K562 (cell line): ENCODE results near the gene ERC2.

Source experiments
- CHD4 ChIP-seq: fragments of 200-600 bp; sonication (generic); IDR thresholded peaks from 3 replicates; pipeline ENCODE4 v1.6.1; 2012; ENCODE audit warnings: low read depth, mild to moderate bottlenecking, mixed read lengths, low read length, inconsistent platforms; ENCODE audit not compliant: insufficient read depth, insufficient replicate concordance, poor library complexity, severe bottlenecking
- EP300 ChIP-seq: IDR thresholded peaks from 2 replicates; pipeline ENCODE4 v1.6.1; 2012; ENCODE audit warnings: low read length, improper control_type of control experiment
- EZH2 ChIP-seq: IDR thresholded peaks from 2 replicates; pipeline ENCODE4 v1.6.1; 2012; ENCODE audit warnings: low read depth, mild to moderate bottlenecking, inconsistent platforms, low read length, borderline replicate concordance
- HNRNPK ChIP-seq: fragments of 200-400 bp; formaldehyde crosslinking; IDR thresholded peaks from one replicate; pipeline ENCODE4 v1.6.1; 2018; ENCODE audit warnings: mild to moderate bottlenecking, low read depth, low read length; ENCODE audit not compliant: poor library complexity, severe bottlenecking
- KLF16 ChIP-seq: IDR thresholded peaks from 2 replicates; pipeline ENCODE4 v1.6.1; 2016; ENCODE audit warnings: antibody characterized with exemption
- NFIC ChIP-seq: fragments of 450-650 bp; IDR thresholded peaks from 2 replicates; pipeline ENCODE4 v1.6.1; 2017; ENCODE audit warnings: mild to moderate bottlenecking, inconsistent platforms
- PRPF4 ChIP-seq: fragments of 200-400 bp; formaldehyde crosslinking; IDR thresholded peaks from one replicate; pipeline ENCODE4 v1.6.1; 2017; ENCODE audit warnings: low read length, low read depth, mild to moderate bottlenecking; ENCODE audit not compliant: insufficient read depth, poor library complexity, severe bottlenecking
- RB1 ChIP-seq: fragments of 450-650 bp; IDR thresholded peaks from 2 replicates; pipeline ENCODE4 v1.6.1; 2017; ENCODE audit warnings: low read depth, mild to moderate bottlenecking
- SNIP1 ChIP-seq: fragments of 450-650 bp; IDR thresholded peaks from 2 replicates; pipeline ENCODE4 v1.7.1; 2017; ENCODE audit warnings: low read depth, mild to moderate bottlenecking
- ZBTB7A ChIP-seq: IDR thresholded peaks from 2 replicates; pipeline ENCODE4 v1.6.1; 2011; ENCODE audit warnings: low read depth, mild to moderate bottlenecking, low read length, moderate library complexity, borderline replicate concordance; ENCODE audit not compliant: control insufficient read depth
- ZNF274 ChIP-seq: IDR thresholded peaks from 2 replicates; pipeline ENCODE4 v1.6.1; 2011; ENCODE audit warnings: low read depth, mild to moderate bottlenecking, low read length, moderate library complexity, borderline replicate concordance
- TF ChIP-seq, protein P1 (sequence below), 3 experiments: IDR thresholded peaks in 2 of 3; conservative IDR thresholded peaks in 1 of 3; 2 replicates each; pipeline ENCODE4 v1.5.1; 2011 to 2012; ENCODE audit warnings: low read length in 3 of 3, mild to moderate bottlenecking in 3 of 3, control low read depth in 2 of 3, improper control_type of control experiment in 1 of 3, inconsistent platforms in 1 of 3, low read depth in 1 of 3, mixed read lengths in 1 of 3, moderate library complexity in 1 of 3; ENCODE audit not compliant: insufficient read depth in 2 of 3
- TF ChIP-seq, protein P2 (sequence below): fragments of 150-350 bp; conservative IDR thresholded peaks from 2 replicates; pipeline ENCODE4 v1.6.1; 2014; ENCODE audit warnings: low read length
- TF ChIP-seq, protein P3 (sequence below): fragments of 450-650 bp; IDR thresholded peaks from 2 replicates; pipeline ENCODE4 v1.7.1; 2018; ENCODE audit warnings: mild to moderate bottlenecking, low read depth; ENCODE audit not compliant: partially characterized antibody

DNA sequence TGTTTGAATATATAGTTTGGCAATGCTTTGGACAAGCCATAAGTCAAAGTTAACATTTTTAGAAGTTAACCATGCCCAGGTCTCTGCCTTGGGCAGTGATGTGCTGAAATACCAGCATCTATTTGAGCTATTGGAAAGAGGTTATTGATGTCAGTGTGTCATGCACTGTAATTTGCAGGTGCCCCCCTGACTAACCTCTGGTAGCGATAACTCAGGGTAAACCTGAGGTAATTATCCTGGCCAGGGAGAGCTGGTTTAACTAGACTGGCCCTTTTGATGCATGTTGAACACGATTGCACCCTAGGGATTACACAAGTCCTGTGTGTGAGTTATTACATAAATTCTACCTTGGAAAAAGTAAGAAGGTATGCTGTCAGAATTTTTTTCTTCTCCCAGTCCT lies 525.4 kb downstream of the ERC2 start:
- no peak for TF ChIP-seq RB1
- TF ChIP-seq PRPF4: no peak
- no peak for TF ChIP-seq SNIP1
- TF ChIP-seq ZNF274: no peak
- TF ChIP-seq HNRNPK: no peak
- TF ChIP-seq, protein P1, sequence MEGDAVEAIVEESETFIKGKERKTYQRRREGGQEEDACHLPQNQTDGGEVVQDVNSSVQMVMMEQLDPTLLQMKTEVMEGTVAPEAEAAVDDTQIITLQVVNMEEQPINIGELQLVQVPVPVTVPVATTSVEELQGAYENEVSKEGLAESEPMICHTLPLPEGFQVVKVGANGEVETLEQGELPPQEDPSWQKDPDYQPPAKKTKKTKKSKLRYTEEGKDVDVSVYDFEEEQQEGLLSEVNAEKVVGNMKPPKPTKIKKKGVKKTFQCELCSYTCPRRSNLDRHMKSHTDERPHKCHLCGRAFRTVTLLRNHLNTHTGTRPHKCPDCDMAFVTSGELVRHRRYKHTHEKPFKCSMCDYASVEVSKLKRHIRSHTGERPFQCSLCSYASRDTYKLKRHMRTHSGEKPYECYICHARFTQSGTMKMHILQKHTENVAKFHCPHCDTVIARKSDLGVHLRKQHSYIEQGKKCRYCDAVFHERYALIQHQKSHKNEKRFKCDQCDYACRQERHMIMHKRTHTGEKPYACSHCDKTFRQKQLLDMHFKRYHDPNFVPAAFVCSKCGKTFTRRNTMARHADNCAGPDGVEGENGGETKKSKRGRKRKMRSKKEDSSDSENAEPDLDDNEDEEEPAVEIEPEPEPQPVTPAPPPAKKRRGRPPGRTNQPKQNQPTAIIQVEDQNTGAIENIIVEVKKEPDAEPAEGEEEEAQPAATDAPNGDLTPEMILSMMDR (IDR thresholded peaks at IDR 0.05 in 2 of 3, conservative IDR thresholded peaks at IDR 0.05 in 1 of 3; ENCODE audit: insufficient read depth in 2 of 3, low read depth in 1 of 3, low read length in 3 of 3): no peak
- no peak for TF ChIP-seq EP300
- TF ChIP-seq KLF16: no peak
- TF ChIP-seq EZH2: no peak
- TF ChIP-seq, protein P2, sequence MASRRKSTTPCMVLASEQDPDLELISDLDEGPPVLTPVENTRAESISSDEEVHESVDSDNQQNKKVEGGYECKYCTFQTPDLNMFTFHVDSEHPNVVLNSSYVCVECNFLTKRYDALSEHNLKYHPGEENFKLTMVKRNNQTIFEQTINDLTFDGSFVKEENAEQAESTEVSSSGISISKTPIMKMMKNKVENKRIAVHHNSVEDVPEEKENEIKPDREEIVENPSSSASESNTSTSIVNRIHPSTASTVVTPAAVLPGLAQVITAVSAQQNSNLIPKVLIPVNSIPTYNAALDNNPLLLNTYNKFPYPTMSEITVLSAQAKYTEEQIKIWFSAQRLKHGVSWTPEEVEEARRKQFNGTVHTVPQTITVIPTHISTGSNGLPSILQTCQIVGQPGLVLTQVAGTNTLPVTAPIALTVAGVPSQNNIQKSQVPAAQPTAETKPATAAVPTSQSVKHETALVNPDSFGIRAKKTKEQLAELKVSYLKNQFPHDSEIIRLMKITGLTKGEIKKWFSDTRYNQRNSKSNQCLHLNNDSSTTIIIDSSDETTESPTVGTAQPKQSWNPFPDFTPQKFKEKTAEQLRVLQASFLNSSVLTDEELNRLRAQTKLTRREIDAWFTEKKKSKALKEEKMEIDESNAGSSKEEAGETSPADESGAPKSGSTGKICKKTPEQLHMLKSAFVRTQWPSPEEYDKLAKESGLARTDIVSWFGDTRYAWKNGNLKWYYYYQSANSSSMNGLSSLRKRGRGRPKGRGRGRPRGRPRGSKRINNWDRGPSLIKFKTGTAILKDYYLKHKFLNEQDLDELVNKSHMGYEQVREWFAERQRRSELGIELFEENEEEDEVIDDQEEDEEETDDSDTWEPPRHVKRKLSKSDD: no peak
- TF ChIP-seq ZBTB7A: no peak
- no peak for TF ChIP-seq CHD4
- no peak for TF ChIP-seq NFIC
- TF ChIP-seq, protein P3, sequence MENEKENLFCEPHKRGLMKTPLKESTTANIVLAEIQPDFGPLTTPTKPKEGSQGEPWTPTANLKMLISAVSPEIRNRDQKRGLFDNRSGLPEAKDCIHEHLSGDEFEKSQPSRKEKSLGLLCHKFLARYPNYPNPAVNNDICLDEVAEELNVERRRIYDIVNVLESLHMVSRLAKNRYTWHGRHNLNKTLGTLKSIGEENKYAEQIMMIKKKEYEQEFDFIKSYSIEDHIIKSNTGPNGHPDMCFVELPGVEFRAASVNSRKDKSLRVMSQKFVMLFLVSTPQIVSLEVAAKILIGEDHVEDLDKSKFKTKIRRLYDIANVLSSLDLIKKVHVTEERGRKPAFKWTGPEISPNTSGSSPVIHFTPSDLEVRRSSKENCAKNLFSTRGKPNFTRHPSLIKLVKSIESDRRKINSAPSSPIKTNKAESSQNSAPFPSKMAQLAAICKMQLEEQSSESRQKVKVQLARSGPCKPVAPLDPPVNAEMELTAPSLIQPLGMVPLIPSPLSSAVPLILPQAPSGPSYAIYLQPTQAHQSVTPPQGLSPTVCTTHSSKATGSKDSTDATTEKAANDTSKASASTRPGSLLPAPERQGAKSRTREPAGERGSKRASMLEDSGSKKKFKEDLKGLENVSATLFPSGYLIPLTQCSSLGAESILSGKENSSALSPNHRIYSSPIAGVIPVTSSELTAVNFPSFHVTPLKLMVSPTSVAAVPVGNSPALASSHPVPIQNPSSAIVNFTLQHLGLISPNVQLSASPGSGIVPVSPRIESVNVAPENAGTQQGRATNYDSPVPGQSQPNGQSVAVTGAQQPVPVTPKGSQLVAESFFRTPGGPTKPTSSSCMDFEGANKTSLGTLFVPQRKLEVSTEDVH: no peak
